SK-N-SH treated with all-trans-retinoic acid at 6 μM for 48 hours (cell line): ENCODE data around the gene ZC3H13.

Experiments used
- ATAC-seq: fragments of 200-7000 bp; cut with Tn5 transposase; 3 replicates; pipeline ENCODE4 v1.9.1; 2020; ENCODE audit warnings: mild to moderate bottlenecking, moderate library complexity
- ARNTL ChIP-seq: fragments of 450-650 bp; formaldehyde crosslinking; IDR thresholded peaks from 2 replicates; pipeline ENCODE4 v1.5.0; 2020; ENCODE audit warnings: low read depth, mild to moderate bottlenecking, moderate library complexity, borderline replicate concordance
- BACH2 ChIP-seq: fragments of 250-450 bp; sonication (Bioruptor Pico); IDR thresholded peaks from 2 replicates; pipeline ENCODE4 v1.9.0; 2021; ENCODE audit warnings: mild to moderate bottlenecking, borderline replicate concordance
- CSDC2 ChIP-seq: fragments of 250-450 bp; sonication (Bioruptor Pico); IDR thresholded peaks from 2 replicates; pipeline ENCODE4 v1.5.0; 2020; ENCODE audit warnings: mild to moderate bottlenecking, moderate library complexity
- ESRRG ChIP-seq: fragments of 250-450 bp; sonication (Bioruptor Pico); IDR thresholded peaks from 2 replicates; pipeline ENCODE4 v1.6.1; 2021; ENCODE audit warnings: mild to moderate bottlenecking
- GLIS3 ChIP-seq: fragments of 250-450 bp; sonication (Bioruptor Pico); IDR thresholded peaks from 2 replicates; pipeline ENCODE4 v1.5.0; 2020; ENCODE audit warnings: mild to moderate bottlenecking, moderate library complexity
- ISL1 ChIP-seq: fragments of 250-450 bp; sonication (Bioruptor Pico); IDR thresholded peaks from 2 replicates; pipeline ENCODE4 v2.1.2; 2022; ENCODE audit warnings: mild to moderate bottlenecking, moderate library complexity
- OSR1 ChIP-seq: fragments of 250-450 bp; sonication (Bioruptor Pico); IDR thresholded peaks from 2 replicates; pipeline ENCODE4 v1.8.0; 2022; ENCODE audit warnings: moderate library complexity, mild to moderate bottlenecking, inconsistent platforms
- PPARA ChIP-seq: fragments of 250-450 bp; sonication (Bioruptor Pico); IDR thresholded peaks from 2 replicates; pipeline ENCODE4 v1.5.0; 2020; ENCODE audit warnings: mild to moderate bottlenecking, borderline replicate concordance
- RARB ChIP-seq: fragments of 250-450 bp; sonication (Bioruptor Pico); IDR thresholded peaks from 2 replicates; pipeline ENCODE4 v1.8.0; 2021; ENCODE audit warnings: mild to moderate bottlenecking, moderate library complexity
- TCF4 ChIP-seq: fragments of 250-450 bp; sonication (Bioruptor Pico); IDR thresholded peaks from 2 replicates; pipeline ENCODE4 v1.8.0; 2021; ENCODE audit warnings: mild to moderate bottlenecking, moderate library complexity, borderline replicate concordance
- TOX ChIP-seq: fragments of 250-450 bp; sonication (Bioruptor Pico); IDR thresholded peaks from 2 replicates; pipeline ENCODE4 v1.8.0; 2021; ENCODE audit warnings: mild to moderate bottlenecking, moderate library complexity, borderline replicate concordance
- TSHZ2 ChIP-seq: fragments of 250-450 bp; sonication (Bioruptor Pico); IDR thresholded peaks from 2 replicates; pipeline ENCODE4 v1.5.0; 2020; ENCODE audit warnings: mild to moderate bottlenecking, moderate library complexity
- ZC3H10 ChIP-seq: fragments of 250-450 bp; sonication (Bioruptor Pico); IDR thresholded peaks from 2 replicates; pipeline ENCODE4 v1.5.1; 2021; ENCODE audit warnings: mild to moderate bottlenecking, moderate library complexity
- ZFP30 ChIP-seq: fragments of 450-650 bp; formaldehyde crosslinking; IDR thresholded peaks from 2 replicates; pipeline ENCODE4 v1.5.0; 2022; ENCODE audit warnings: mild to moderate bottlenecking, moderate library complexity
- ZNF70 ChIP-seq: fragments of 450-650 bp; formaldehyde crosslinking; IDR thresholded peaks from 2 replicates; pipeline ENCODE4 v1.5.0; 2020; ENCODE audit warnings: mild to moderate bottlenecking, moderate library complexity
- ZNF8 ChIP-seq: fragments of 450-650 bp; formaldehyde crosslinking; IDR thresholded peaks from 2 replicates; pipeline ENCODE4 v1.5.0; 2020; ENCODE audit warnings: mild to moderate bottlenecking, moderate library complexity
- TF ChIP-seq, protein P1 (sequence below): fragments of 250-450 bp; sonication (Bioruptor Pico); IDR thresholded peaks from 2 replicates; pipeline ENCODE4 v1.8.0; 2020; ENCODE audit warnings: mild to moderate bottlenecking, moderate library complexity, borderline replicate concordance
- TF ChIP-seq, protein P2 (sequence below): fragments of 250-450 bp; sonication (Bioruptor Pico); IDR thresholded peaks from 2 replicates; pipeline ENCODE4 v1.8.0; 2021; ENCODE audit warnings: low read depth, mild to moderate bottlenecking, moderate library complexity, borderline replicate concordance
- TF ChIP-seq, protein P3 (sequence below): fragments of 250-450 bp; sonication (Bioruptor Pico); IDR thresholded peaks from 2 replicates; pipeline ENCODE4 v1.5.1; 2020; ENCODE audit warnings: low read depth, mild to moderate bottlenecking, moderate library complexity

Gene ZC3H13

GRCh38 chr13:46082324-46082723 is 29.8 kb upstream of the ZC3H13 start:
- ATAC-seq, result no peak
- TF ChIP-seq OSR1, result no peak
- TF ChIP-seq ISL1 (CRISPR knock-in tag), result no peak
- TF ChIP-seq CSDC2, result no peak
- no peak for TF ChIP-seq GLIS3 (CRISPR knock-in tag)
- no peak for TF ChIP-seq ZFP30 (CRISPR knock-in tag)
- no peak for TF ChIP-seq ZC3H10 (CRISPR knock-in tag)
- no peak for TF ChIP-seq RARB (CRISPR knock-in tag)
- no peak for TF ChIP-seq BACH2
- TF ChIP-seq TCF4 (CRISPR knock-in tag), result no peak
- TF ChIP-seq, protein P1, sequence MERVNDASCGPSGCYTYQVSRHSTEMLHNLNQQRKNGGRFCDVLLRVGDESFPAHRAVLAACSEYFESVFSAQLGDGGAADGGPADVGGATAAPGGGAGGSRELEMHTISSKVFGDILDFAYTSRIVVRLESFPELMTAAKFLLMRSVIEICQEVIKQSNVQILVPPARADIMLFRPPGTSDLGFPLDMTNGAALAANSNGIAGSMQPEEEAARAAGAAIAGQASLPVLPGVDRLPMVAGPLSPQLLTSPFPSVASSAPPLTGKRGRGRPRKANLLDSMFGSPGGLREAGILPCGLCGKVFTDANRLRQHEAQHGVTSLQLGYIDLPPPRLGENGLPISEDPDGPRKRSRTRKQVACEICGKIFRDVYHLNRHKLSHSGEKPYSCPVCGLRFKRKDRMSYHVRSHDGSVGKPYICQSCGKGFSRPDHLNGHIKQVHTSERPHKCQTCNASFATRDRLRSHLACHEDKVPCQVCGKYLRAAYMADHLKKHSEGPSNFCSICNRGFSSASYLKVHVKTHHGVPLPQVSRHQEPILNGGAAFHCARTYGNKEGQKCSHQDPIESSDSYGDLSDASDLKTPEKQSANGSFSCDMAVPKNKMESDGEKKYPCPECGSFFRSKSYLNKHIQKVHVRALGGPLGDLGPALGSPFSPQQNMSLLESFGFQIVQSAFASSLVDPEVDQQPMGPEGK (CRISPR knock-in tag), result no peak
- TF ChIP-seq, protein P2, sequence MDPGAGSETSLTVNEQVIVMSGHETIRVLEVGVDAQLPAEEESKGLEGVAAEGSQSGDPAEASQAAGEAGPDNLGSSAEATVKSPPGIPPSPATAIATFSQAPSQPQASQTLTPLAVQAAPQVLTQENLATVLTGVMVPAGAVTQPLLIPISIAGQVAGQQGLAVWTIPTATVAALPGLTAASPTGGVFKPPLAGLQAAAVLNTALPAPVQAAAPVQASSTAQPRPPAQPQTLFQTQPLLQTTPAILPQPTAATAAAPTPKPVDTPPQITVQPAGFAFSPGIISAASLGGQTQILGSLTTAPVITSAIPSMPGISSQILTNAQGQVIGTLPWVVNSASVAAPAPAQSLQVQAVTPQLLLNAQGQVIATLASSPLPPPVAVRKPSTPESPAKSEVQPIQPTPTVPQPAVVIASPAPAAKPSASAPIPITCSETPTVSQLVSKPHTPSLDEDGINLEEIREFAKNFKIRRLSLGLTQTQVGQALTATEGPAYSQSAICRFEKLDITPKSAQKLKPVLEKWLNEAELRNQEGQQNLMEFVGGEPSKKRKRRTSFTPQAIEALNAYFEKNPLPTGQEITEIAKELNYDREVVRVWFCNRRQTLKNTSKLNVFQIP (CRISPR knock-in tag), result no peak
- no peak for TF ChIP-seq PPARA (CRISPR knock-in tag)
- TF ChIP-seq, all 23 proteins: peak for 0

DNA sequence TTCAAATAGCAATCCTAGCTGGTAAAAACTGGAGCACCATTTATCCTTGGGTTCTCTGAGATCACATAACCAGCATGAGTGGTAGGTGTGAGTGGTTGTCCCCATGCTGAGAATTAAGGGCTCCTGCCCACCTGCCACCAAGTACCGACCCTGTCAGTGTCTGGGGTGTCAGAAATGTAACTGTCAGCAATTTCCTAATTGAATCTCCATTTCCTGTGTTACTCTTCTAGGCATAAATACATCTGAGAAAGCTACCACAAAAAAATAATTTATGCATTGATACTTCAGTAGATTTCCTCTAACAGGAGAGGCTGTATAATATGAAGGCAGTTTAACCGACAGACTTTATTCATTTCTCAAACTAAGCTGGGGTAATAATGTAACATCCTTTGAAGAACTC is 27.2 kb upstream of the ZC3H13 start:
- no peak for ATAC-seq
- no peak for TF ChIP-seq ZNF70 (CRISPR knock-in tag)

DNA sequence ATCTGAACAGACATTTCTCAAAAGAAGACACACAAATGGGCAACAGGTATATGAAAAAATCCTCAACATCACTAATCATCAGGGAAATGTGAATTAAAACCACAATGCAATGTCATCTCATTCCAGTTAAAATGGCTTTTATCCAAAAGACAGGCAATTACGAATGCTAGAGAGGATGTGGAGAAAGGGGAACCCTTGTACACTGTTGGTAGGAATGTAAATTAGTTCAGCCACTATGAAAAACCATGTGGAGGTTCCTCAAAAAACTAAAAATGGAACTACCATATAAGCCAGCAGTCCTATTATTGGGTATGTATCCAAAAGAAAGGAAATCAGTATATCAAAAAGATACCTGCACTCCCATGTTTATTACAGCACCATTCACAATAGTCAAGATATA is 24.7 kb upstream of the ZC3H13 start:
- no peak for ATAC-seq
- TF ChIP-seq ARNTL, result no peak
- TF ChIP-seq CSDC2, result no peak
- TF ChIP-seq ZC3H10 (CRISPR knock-in tag), result no peak
- no peak for TF ChIP-seq ZNF70 (CRISPR knock-in tag)
- TF ChIP-seq ISL1 (CRISPR knock-in tag), result no peak
- TF ChIP-seq, protein P1 (CRISPR knock-in tag), result no peak
- TF ChIP-seq, protein P3, sequence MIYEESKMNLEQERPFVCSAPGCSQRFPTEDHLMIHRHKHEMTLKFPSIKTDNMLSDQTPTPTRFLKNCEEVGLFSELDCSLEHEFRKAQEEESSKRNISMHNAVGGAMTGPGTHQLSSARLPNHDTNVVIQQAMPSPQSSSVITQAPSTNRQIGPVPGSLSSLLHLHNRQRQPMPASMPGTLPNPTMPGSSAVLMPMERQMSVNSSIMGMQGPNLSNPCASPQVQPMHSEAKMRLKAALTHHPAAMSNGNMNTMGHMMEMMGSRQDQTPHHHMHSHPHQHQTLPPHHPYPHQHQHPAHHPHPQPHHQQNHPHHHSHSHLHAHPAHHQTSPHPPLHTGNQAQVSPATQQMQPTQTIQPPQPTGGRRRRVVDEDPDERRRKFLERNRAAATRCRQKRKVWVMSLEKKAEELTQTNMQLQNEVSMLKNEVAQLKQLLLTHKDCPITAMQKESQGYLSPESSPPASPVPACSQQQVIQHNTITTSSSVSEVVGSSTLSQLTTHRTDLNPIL, result no peak
- TF ChIP-seq, protein P2 (CRISPR knock-in tag), result no peak
- no peak for TF ChIP-seq TOX (CRISPR knock-in tag)
- no peak for TF ChIP-seq PPARA (CRISPR knock-in tag)
- TF ChIP-seq ZNF8, result no peak
- TF ChIP-seq OSR1, result no peak
- TF ChIP-seq ESRRG (CRISPR knock-in tag), result no peak
- no peak for TF ChIP-seq TCF4 (CRISPR knock-in tag)
- TF ChIP-seq TSHZ2, result no peak
